ENCODE measurements around the gene HUWE1.
"Not testable (repeated sequence)": the region's sequence is repeated elsewhere in the genome, so short reads cannot be mapped to it uniquely, and the experiment has no call there.

Gene HUWE1

DNA sequence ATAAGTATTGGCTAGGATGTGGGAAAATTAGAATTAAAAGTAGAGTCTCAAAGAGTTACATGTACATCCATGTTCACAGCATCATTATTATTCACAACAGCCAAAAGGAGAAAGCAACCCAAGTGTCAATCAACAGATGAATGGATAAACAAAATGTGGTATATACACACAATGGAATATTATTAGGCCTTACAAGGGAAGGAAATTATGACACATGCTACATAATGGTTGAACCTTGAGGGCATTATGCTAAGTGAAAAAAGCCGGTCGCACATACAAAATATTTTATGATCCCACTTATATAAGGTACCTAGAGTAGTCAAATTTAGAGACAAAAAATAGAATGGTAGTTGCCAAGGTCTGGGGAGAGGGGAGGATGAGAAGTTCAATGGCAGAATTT lies 80.1 kb downstream of the HUWE1 start:
- no peak for DNase-seq

DNA sequence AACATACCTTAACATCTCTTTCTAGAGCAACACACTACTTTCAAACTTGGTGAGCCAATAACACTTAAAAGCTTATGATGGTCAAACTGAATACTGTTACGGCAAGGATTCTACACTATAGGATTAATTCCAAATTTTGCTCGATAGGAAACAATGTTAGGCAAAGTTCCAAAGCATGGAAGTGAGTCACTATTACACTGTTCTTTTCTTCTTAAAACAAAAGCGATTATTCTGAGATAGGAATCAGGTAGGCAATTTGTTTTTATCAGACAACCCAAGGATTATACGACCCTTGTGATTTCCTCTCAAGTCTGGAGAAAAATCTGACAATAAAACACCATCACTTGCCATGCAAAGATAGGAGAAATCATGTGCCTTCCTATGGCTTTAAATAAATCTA lies 81.5 kb downstream of the HUWE1 start:
- DNase-seq = no peak

DNA sequence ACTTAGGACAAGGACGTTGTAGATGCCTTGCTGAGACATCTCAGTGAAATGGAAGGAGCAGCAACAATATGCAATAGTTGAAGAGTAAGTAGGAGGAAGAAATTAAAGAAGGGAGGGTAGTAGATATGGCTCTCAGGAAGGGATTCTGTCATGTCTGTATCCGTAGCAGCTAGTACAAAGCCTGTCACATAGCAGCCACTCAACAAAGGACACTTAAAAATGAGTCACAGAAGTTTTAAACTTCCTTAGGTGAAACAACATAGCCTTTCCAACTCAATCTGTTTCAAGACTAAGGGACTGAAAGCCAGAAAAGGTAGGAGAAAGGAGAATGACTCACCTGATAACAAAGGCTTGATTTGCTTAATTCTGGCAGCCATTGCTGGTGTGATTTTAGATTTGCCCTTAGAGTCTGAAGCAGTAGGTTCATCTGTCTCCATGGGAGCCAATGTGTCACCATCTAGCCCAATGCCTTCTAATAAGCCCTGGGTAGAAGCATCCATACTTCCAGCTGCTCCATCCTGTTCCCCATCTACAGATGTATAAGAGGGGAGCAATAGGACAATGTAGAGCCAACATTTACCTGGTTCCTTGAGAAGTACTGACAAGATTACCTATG lies 86.6 kb downstream of the HUWE1 start:
- no peak for DNase-seq

DNA sequence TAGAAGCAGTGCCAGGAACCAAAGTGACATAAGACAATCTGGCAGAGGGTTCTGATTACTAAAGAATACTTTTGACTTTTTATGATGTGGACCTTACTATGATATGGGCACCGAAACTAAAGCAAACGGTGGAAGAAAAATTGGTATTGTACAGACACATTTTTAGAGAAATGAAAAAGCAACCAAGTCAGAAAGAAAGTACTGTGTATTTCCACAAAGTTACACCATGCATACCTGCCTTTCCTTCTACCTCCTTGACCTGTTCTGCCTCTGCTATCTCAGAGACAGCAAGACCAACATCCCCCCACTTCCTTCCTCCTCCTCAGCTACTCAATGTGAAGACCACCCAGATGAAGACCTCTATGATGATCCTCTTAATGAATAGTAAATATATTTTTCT lies 88.3 kb downstream of the HUWE1 start:
- DNase-seq = no peak

DNA sequence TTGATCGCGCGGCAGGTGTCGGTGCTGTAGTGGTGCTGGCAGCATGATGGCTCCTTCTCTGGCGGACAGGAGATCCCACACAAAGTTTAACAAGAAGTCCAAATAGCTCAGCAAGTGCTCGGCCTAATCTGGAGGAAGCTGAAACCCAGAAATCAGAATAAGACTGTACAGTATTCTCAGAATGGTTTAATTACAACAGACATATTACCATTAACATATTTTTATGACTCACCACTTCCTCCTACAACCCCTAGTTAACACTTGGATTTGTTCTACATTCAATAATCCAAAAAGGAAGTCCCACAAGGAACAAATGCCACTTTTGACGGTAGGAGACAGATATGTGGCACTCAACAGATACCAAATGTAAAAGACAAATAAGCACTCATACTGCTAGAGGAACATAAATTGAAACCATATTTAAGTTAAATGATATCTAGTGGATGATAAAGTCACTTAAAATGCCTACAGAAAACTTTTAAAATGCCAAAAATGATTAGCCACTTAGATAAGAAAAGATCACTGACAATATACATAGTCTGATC lies 91.2 kb downstream of the HUWE1 start:
- DNase-seq = no peak

DNA sequence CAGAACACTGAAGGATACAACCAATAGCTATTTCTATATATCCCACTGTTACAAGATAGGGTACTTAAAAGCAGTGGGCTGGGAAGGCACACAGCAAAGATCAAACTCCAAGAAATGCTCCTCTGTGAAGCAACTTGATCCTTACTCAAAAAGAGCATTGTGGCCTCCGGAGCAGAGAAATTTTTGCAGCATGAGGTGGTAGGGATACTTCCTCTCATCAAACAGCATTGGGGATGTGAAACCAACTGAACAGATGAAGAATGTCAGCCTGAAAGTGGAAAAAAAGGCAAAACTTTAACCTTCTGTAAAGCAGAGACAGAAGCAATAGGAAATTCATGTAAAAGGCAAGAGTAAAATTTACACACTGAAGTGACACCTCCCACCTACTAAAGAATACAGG lies 92.2 kb downstream of the HUWE1 start:
- no peak for DNase-seq

DNA sequence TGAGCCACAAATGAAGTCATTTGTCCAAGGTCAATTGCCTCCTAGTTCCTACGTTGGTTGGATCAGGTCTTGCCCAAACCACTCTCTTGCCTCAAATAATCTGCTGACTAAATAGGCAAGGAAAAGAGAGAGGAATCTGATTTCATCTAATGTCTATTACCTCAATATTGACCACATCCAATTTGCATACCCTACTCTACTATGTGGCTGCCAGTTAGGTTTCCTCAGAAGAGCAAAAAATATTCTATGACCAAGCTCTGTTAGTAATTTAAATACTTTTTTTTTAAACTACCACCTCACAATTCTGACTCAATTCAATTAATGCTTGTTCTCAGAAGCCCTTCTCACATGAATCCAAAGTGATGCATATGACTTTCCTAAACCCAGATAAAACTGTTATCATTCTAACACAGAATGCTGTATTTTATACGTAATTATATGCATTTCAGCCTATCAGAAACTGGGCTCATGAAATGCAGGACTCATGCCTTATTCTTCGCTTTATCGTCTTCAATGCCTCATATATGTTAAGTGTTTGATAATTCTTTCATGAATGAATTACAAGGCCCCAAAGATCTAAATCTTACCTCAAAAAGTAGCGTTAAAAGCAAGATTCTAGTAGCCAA lies 98.6 kb downstream of the HUWE1 start:
- DNase-seq = no peak

DNA sequence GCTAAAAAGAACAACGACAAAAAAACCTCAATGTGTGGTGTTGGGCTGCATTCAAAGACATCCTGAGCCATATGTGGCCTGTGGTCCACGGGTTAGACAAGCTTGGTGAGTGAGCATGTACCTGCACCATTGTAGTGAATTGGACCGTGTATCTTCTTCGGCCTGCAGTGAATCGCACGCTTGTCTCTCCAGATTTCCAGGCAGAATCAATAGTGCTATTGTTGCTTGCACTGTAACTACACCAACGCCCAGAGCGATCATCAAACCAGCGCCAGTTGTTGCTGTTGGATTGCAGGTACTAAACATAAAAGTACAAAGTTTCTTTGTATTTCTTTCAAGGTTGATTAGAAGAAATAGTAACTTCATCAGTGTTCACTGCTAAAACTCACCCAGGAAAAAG lies 101.6 kb downstream of the HUWE1 start:
- DNase-seq = no peak

DNA sequence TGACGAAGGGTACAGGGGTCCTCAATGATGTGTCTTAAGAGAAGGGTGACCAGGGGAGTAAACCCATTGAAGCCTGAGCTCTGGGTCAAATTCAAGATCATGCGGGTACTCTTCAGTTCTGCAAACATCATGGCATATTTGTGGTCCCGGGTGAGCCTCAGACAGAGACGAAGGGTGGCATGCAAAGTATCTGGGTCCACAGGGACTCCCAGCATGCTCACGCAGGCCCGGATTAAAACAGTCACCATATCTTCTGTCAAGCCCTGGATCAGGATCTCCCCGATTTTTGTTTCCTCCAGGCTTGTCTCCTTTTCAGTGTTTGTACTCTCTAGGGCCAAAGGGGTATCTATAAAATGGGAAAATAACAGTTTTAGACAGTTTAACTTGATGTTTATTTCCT lies 102.9 kb downstream of the HUWE1 start:
- DNase-seq = no peak

DNA sequence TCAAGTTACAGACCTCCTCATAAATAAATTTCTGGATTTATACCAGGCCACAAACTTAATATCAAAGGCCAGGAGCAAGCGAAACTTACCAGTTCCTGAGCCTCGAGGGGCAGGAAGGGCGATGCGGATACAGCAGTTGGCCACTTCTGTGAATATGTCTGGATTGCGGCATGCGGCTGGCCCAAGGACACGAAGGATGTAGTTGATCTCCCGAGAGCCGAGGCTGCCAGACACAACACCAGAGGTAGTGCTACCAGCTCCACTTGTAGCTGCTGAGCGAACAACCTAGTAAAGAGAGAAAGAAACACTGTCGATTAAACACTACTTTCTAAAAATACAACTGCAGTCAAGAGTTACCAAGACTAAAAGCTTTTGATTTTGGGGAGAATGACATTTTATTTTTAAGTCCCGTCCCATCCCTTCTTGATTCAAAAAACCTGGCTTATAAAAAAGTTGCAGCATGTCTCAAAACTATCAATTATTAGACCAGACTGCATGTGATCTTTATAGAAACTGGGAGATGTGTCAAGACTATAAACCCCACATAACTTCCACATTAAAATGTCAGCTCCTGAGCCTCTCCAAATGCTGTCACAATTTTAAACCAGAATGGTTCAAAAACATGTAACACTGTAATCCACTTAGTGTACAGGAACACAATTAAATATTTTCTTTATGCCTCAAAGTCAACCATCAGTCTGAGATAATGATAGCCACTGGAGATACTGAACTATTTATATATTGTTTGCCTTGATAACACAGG lies 105.6 kb downstream of the HUWE1 start:
- no peak for DNase-seq

DNA sequence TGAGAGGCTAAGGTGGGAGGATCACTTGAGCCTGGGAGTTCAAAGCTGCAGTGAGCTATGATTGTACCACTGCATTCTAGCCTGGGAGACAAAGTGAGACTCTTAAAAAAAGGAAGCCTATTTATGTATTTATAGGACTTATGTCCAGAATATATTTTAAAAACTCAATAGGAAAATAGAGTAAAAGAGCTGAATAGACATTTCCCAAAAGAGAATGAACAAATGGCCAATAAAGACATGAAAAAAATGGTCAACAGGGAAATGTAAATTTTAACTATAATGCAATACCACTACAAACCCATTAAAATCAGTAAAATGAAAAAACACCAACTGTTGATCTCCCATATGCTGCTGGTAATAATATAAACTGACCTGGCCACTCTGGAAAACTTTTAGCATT lies 115.0 kb downstream of the HUWE1 start:
- DNase-seq = no peak

DNA sequence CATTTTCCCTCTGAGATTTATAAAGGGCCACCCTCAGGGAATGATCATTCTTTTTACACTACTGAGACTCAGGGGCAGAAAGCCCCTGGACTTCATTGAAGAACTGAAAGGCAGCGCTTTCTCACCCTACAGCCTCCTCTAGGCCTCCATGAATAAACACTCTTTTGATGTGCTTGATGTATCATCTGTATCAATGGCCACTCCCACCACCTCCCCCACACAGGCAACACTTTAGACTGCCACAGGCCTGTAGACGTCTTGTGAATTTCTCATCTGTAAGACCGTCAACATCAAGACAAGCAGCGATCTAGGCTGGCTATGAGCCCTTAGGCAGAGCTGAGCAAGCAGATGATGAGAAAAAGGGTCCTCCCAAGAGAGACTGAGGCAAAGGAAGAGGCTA lies 123.2 kb downstream of the HUWE1 start:
- no peak for DNase-seq

DNA sequence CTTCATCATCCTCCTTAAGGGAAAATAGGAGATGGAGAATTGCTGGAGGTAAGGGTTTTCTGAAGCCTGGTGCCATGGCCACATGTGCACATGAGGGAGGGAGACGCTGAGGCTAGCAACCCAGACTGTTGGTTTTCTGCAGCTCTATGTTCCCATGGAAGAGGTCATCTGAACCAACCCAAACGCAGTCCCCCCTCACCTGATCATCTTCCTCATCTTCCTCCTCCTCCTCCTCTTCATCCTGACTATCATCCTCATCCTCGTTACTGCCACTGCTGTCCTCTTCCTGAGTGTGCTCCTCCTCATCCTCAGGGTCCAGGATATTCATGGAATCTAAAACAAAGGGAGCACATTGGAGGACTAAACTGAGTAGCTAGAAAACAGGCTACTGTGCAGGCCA lies 124.6 kb downstream of the HUWE1 start:
- DNase-seq = no peak

DNA sequence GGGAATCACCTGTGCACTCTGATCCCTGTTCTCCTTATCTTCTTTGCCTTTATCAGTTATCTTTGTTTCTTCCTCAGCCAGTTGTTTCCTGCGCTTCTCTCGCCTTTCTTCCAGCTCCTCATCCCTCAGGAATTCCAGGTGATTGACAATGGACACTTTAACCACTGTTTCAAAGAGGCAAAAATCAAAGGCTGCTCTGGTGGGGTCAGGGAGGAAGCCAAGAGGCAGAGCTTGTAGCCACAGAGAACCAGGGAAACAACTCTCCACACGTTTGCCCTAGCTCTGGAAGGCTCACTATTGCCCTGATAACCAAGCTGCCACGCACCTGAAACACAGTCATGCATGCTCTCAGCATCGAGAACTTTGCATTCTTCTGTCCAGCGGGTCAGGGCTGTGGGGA lies 127.9 kb downstream of the HUWE1 start:
- no peak for DNase-seq

DNA sequence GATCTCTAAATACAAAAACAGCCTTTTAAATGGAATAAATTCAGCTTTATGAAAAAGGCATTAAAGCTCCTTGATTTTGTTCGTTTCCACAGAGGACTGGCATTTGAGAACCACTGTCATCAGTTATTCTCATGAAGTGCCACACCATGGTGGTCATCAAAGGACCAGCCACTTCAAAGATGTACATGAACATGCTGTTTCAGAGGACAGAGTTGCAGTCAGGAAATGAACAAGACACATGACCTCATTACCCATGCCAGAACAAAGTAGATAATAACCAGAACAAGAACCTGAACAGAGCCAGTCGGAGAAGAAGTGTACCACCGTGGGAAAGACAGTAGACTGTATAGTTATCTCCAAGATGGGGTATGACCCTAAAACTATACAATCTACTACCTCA lies 129.7 kb downstream of the HUWE1 start:
- DNase-seq = no peak

DNA sequence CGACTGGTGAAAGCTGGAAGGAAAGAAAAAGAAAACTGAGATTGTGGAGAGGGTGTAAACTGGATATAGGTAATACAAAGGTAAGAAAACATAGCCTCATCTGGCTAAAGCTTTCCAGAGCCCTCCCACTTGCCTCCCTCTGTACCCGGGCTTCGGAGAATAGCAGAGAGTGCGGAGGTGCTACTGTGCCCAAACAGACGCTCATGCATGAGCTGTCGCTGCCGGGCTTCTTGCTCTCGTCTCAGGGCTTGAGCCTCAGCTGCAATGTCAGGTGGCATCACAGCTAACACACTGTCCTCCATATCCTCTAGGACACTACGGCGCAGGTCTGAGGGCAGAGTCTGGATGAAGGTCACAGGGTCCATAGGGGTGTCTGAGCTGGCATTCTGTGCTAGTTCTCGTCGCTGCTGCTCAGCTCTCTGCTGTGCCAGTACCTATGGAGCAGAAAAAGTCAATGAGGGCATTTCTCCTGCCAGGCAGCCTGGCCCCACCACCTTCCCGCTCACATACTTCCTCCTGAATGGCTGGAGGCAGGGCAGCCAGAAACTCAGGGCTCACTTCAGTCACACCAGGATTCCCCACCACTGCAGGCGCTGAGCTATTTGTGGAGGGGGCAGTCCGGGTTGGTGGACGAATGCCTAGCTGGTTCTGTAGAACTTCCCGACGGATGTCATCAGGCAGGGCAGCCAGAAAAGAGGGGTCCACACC lies 135.6 kb downstream of the HUWE1 start:
- DNase-seq = no peak

DNA sequence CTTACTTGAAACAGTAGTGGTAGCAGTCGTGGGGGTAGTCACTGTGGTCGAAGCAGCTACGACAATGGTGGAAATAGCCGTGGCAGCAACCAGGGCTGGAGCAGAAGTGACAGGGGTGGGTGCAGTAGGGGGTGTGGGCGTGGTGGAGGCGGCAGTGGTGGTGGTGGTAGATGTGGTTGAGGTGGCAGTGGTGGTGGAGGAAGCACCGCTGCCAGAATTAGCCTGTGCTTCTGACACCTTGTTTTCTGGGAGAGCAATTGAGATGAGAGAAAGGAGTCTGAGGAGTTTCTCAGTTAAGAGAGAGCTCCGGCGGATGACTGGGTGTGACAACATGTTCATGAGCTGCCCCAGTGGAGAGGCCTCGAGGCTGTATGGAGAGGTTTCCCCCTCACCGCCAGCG lies 138.9 kb downstream of the HUWE1 start:
- DNase-seq = no peak

DNA sequence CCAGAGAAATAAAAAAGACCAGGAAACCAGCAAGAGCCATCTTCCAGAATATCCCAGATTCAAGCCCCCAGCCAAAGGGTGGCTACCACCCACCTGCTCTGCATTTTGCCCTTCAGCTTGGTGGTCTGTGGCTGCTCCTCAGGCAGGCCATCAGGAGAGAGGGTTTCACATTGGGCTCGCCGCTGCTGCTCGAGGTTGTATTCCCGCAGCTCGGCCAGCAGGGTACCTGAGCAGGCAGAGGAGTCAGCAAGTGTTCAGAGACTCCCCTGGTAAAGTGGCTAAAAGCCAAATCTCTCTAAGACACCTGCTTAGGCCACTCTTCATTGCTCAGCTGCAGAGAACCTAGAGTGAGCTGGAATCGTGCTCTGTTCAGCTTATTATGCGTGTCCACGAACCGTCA lies 141.6 kb downstream of the HUWE1 start:
- DNase-seq = no peak

DNA sequence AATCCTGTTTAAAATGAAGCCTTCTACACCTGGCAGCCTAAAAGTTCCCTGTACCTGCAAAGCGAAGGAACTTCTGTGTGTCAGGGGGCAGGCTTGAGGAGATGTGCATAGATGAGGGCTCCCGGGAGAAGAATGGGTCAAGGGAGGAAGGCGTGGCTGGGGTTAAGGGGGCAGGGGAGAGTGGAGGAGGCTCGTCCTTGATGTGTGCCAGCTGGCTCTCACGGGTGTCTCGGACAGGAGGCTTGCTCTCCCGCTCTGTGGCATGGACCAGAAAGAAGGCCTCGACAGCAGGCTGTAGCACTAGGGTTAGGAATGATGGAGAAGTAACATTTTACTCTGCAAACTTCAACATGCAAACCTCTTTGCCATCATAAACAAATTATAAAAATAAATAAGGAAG lies 147.7 kb downstream of the HUWE1 start:
- DNase-seq = no peak

DNA sequence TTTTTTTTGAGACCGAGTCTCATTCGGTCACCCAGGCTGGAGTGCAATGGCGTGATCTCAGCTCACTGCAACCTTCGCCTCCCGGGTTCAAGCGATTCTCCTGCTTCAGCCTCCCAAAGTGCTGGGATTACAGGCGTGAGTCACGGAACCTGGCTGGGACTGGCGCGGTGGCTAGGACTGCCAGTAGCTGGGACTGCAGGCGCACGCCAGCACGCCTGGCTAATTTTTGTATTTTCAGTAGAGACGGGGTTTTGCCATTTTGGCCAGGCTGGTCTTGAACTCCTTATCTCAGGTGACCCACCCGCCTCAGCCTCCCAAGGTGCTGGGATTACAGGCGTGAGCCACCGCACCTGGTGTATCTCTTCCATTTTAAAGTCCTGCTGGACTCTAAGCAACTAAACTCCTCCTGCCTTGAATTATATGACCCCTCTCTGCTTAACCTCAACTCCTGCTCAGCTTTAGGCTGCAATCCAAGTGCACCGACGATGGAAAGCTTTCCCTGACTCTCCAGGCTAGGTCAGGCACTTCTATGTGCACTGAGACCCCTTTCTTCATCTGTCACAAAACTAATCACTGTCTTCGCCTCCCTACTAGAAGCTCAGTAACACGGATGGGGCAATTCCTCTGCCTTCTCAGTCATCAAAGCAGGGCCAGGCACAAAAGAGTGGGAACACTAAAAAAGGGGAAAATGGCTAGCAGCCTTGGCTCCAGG lies 155.1 kb downstream of the HUWE1 start:
- not testable (repeated sequence) for DNase-seq

DNA sequence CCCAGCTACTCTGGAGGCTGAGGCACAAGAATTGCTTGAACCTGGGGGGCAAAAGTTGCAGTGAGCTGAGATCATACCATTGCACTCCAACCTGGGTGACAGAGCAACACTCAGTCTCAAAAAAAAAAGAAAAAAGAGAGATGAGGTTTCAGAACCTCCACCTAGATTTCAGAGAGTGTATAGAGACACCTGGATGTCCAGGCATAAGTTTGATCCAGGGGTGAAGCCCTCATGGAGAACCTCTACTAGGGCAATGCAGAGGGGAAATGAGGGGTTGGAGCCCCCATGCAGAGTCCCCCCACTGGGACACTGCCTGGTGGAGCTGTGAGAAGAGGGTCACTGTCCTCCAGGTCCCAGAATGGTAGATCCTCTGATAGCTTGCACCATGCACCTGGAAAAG lies 159.5 kb downstream of the HUWE1 start:
- no peak for DNase-seq

DNA sequence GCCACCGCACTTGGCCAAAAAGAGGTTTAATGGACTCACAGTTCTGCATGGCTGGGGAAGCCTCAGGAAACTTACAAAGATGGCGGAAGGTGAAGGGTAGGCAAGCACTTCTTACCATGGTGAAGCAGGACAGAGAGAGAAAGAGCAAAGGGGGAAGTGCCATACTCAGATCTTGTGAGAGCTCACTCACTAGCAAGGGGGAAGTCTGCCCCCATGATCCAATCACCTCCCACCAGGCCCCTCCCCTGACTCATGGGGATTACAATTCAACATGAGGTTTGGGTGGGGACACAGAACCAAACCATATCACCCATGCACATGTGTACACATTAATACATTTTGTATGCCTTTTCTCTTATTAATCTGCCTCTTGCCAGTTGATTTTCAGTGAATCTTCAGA lies 175.2 kb downstream of the HUWE1 start:
- DNase-seq = no peak

DNA sequence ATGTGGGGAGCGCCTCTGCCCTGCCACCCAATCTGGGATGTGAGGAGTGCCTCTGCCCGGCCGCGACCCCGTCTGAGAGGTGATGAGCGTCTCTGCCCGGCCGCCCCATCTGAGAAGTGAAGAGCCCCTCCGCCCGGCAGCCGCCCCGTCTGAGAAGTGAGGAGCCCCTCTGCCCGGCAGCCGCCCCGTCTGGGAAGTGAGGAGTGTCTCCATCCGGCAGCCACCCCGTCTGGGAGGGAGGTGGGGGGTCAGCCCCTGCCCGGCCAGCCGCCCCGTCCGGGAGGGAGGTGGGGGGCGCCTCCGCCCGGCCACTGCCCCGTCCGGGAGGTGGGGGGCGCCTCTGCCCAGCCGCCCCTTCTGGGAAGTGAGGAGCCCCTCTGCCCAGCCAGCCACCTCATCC lies 182.5 kb downstream of the HUWE1 start:
- DNase-seq = not testable (repeated sequence)

All from NCI-H1436 treated with DMSO at 0.1 percent for 48 hours (cell line).